ENCODE data around the gene PXMP4. TPM values are rescaled to one million over a fixed set of nuclear protein-coding genes. Genes with fewer than 3 reads are reported as not detected.

PXMP4 gene
- total RNA-seq, 4 donors from 2014 or later, result 1.6 to 12.0 (median 5.5) TPM

GRCh38 chr20:33653218-33653899 lies 66.8 kb downstream of the PXMP4 start:
- Histone ChIP-seq H3K36me3 (no peaks in the 10 kb centered on the region), H3K4me1 (peaks cover 17 to 45% (median 22%) of the 10 kb centered on the region in 4 donors), H3K27me3 (no peaks in the 10 kb centered on the region), H3K27ac (peak overlapping the region; percentile 36 to 74 (median 54)), H3K4me3 (no peak overlapping the region), H3K9me3 (no peaks in the 10 kb centered on the region)
- intact Hi-C loops (cut with DNase I; ENCODE audit: low total_unique reads) (loop anchor here (2.0 kb wide), 1 partner anchor 195 kb away; no protein-coding TSS in a partner anchor), in situ Hi-C loops (cut with MboI; ENCODE audit: low pct_ligation_motif_present in 1 of 4, low pct_unique_long_range_greater_than_20kb in 1 of 4, low sequenced_read_pairs in 3 of 4) (loop anchor here (5.0 to 10.0 kb wide), 3 partner anchors 189 to 201 kb away; no protein-coding TSS in a partner anchor)
- DNase-seq, result peak; percentile 64
- TF ChIP-seq EP300 (IDR thresholded peaks at IDR 0.05; ENCODE audit: low read depth), result no peak
- no peak for TF ChIP-seq POLR2A (IDR thresholded peaks at IDR 0.05)
- peak in 2 of 3 donors; percentile 4 to 8 for TF ChIP-seq POLR2AphosphoS5 (IDR thresholded peaks at IDR 0.05)
- peak; percentile 71 to 81 (median 76) for TF ChIP-seq CTCF (IDR thresholded peaks at IDR 0.05)
- 0 to 34% methylated on average over 2 to 16 of the region's 16 CpGs for WGBS, 2 donors (ENCODE audit: low coverage in 1 of 2)

Other genes with a start within 250 kb of the PXMP4 start
- gene CBFA2T2, start 230.2 kb downstream of the PXMP4 start, total RNA-seq, result 10 to 100 TPM; 35.8 to 62.3 (median 46.6) TPM
- not detected for gene C20orf144, start 58.0 kb downstream of the PXMP4 start, total RNA-seq
- 10 to 100 TPM in 1 of 4 donors, 1 to 10 TPM in 2, not detected in 1; 1.5 to 14.1 (median 3.0) TPM for gene ACTL10, start 53.4 kb downstream of the PXMP4 start, total RNA-seq
- gene NECAB3, start 45.9 kb downstream of the PXMP4 start, total RNA-seq, result 100 to 1,000 TPM in 1 of 4 donors, 10 to 100 TPM in 3; 26.1 to 180 (median 94.5) TPM
- gene E2F1, start 33.9 kb downstream of the PXMP4 start, total RNA-seq, result 1 to 10 TPM in 3 of 4 donors, not detected in 1; 1.2 to 2.7 (median 2.1) TPM
- 1 to 10 TPM; 3.8 to 7.2 (median 7.1) TPM for gene ZNF341, start 11.7 kb upstream of the PXMP4 start, total RNA-seq
- 100 to 1,000 TPM; 182 to 263 (median 213) TPM for gene CHMP4B, start 91.0 kb upstream of the PXMP4 start, total RNA-seq

Data from transverse colon (tissue), 4 donors.